ENCODE data around the gene B3GNT5. TPM values are rescaled to one million over a fixed set of nuclear protein-coding genes. Genes with fewer than 3 reads are reported as not detected.

The B3GNT5 gene
- total RNA-seq, 4 donors from 2014 or later = 6.0 to 46.3 (median 39.9) TPM

DNA sequence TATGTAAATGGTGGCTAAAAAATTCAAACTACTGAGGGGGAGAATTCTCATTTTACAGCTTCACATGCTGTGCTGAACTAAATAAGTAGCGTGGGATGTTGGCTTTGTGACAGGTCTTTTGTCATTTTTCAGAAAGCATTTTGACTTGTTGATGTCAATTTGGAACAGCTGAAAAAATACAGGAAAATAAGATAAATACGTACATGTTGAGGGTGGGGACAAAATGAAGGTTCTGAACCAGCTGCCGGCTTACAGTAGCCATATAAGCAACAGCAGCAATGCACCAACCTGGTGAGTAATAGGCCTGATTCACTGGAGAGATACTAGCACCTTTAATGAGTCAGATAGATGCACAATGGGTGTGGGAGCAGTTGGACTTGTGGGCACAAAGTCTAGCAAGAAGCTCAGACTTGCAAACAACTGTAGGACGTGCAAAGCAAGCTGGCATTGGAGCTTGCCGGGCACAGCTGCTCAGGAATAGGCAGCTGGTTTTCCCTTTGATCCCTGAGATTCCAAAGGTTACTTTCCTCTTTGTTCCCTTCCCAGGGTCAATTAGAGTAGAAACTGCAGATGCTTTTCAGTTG is 12.9 kb downstream of the B3GNT5 start:
- no peaks in the 10 kb centered on the region for H3K27me3 ChIP-seq
- peak; percentile 78 for DNase-seq
- H3K9me3 ChIP-seq = no peaks in the 10 kb centered on the region
- TF ChIP-seq POLR2AphosphoS5 (IDR thresholded peaks at IDR 0.05) = peak; percentile 23 to 86 (median 85)
- TF ChIP-seq POLR2A (IDR thresholded peaks at IDR 0.05) = no peak
- peak overlapping the region; percentile 74 to 78 (median 76) for H3K27ac ChIP-seq
- WGBS, 2 donors (ENCODE audit: low coverage in 1 of 2) = 35 to 60% methylated on average over 4 to 5 of the region's 5 CpGs
- H3K4me1 ChIP-seq = peaks cover 11 to 79% (median 60%) of the 10 kb centered on the region in 4 donors
- H3K36me3 ChIP-seq = no peaks in the 10 kb centered on the region
- in situ Hi-C loops (cut with MboI; ENCODE audit: low pct_ligation_motif_present in 1 of 4, low pct_unique_long_range_greater_than_20kb in 1 of 4, low sequenced_read_pairs in 3 of 4) (no loop called here), intact Hi-C loops (cut with DNase I; ENCODE audit: low total_unique reads) (no loop called here)
- H3K4me3 ChIP-seq = no peak overlapping the region

DNA sequence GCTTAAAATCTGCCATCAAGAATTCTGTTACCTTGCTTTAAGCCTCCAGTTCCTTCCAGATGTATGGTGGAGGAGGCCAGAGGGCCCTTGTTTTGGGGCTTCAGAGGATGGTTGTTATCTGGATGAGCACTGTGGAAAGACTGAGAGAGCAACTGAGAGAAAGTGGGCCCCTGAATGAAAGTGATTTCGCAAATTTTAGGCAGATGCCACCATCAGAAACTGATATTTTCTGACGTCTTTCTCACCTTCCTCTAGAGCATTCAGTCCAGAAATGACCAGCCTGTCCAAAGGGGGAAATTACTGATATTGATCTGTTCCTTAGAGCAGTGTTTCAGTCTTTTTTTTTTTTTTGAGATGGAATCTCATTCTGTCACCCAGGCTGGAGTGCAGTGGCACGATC is 13.4 kb downstream of the B3GNT5 start:
- no peak overlapping the region for H3K4me3 ChIP-seq
- DNase-seq = no peak
- TF ChIP-seq, protein P1, sequence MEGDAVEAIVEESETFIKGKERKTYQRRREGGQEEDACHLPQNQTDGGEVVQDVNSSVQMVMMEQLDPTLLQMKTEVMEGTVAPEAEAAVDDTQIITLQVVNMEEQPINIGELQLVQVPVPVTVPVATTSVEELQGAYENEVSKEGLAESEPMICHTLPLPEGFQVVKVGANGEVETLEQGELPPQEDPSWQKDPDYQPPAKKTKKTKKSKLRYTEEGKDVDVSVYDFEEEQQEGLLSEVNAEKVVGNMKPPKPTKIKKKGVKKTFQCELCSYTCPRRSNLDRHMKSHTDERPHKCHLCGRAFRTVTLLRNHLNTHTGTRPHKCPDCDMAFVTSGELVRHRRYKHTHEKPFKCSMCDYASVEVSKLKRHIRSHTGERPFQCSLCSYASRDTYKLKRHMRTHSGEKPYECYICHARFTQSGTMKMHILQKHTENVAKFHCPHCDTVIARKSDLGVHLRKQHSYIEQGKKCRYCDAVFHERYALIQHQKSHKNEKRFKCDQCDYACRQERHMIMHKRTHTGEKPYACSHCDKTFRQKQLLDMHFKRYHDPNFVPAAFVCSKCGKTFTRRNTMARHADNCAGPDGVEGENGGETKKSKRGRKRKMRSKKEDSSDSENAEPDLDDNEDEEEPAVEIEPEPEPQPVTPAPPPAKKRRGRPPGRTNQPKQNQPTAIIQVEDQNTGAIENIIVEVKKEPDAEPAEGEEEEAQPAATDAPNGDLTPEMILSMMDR (IDR thresholded peaks at IDR 0.05) = no peak
- TF ChIP-seq EP300 (IDR thresholded peaks at IDR 0.05; ENCODE audit: low read depth) (no peak), POLR2AphosphoS5 (IDR thresholded peaks at IDR 0.05) (no peak), POLR2A (IDR thresholded peaks at IDR 0.05) (no peak)
- no peaks in the 10 kb centered on the region for H3K9me3 ChIP-seq
- no peaks in the 10 kb centered on the region for H3K36me3 ChIP-seq
- H3K27me3 ChIP-seq = no peaks in the 10 kb centered on the region
- peaks cover 11 to 74% (median 56%) of the 10 kb centered on the region in 4 donors for H3K4me1 ChIP-seq
- in situ Hi-C loops (cut with MboI; ENCODE audit: low pct_ligation_motif_present in 1 of 4, low pct_unique_long_range_greater_than_20kb in 1 of 4, low sequenced_read_pairs in 3 of 4) (no loop called here), intact Hi-C loops (cut with DNase I; ENCODE audit: low total_unique reads) (no loop called here)
- H3K27ac ChIP-seq = peak overlapping the region; percentile 74 to 78 (median 76)
- WGBS, 2 donors (ENCODE audit: low coverage in 1 of 2) = 65 to 100% methylated on average over 1 to 3 of the region's 3 CpGs

- Histone ChIP-seq H3K27me3 (no peaks in the 10 kb centered on the region), H3K4me3 (no peak overlapping the region), H3K4me1 (peaks cover 11 to 72% (median 53%) of the 10 kb centered on the region in 4 donors), H3K27ac (peak overlapping the region; percentile 74 to 78 (median 76)), H3K36me3 (no peaks in the 10 kb centered on the region), H3K9me3 (no peaks in the 10 kb centered on the region)
- 78% methylated on average over 5 of the region's 5 CpGs; no CpG with 5 or more reads in 1 of the 2 donors for WGBS, 2 donors (ENCODE audit: low coverage in 1 of 2)
- in situ Hi-C loops (cut with MboI; ENCODE audit: low pct_ligation_motif_present in 1 of 4, low pct_unique_long_range_greater_than_20kb in 1 of 4, low sequenced_read_pairs in 3 of 4) = no loop called here
- DNase-seq = no peak
- peak in 2 of 3 donors; percentile 24 to 31 for TF ChIP-seq POLR2AphosphoS5 (IDR thresholded peaks at IDR 0.05)
- TF ChIP-seq, protein P1 (IDR thresholded peaks at IDR 0.05) = no peak
- TF ChIP-seq POLR2A (IDR thresholded peaks at IDR 0.05) = peak; percentile 8
- no peak for TF ChIP-seq EP300 (IDR thresholded peaks at IDR 0.05; ENCODE audit: low read depth)
- intact Hi-C loops (cut with DNase I; ENCODE audit: low total_unique reads) = no loop called here
Observed at GRCh38 chr3:183267140-183267539, 14.1 kb downstream of the B3GNT5 start.

DNA sequence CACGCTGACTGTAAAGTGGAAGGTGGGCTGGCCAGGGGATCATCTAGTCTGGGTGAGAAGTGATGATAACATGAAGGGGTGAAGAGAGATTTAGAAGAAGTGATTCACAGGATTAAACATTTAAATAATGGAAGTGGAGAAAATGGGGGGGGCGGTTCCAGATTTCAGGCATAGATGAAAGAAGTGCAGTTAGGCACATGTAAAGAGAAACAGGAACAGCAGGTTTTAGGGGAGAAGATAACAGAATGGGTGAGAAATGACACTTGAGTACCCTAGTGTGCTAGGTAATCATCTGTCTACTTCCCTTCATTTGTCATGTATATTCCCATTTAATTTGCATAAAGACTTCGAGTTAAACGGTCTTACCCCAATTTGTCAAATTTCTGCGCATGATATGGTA is 15.3 kb downstream of the B3GNT5 start:
- Histone ChIP-seq H3K4me1 (peaks cover 11 to 65% (median 42%) of the 10 kb centered on the region in 4 donors), H3K36me3 (no peaks in the 10 kb centered on the region), H3K9me3 (no peaks in the 10 kb centered on the region), H3K27ac (no peak overlapping the region), H3K4me3 (no peak overlapping the region), H3K27me3 (no peaks in the 10 kb centered on the region)
- intact Hi-C loops (cut with DNase I; ENCODE audit: low total_unique reads) (no loop called here), in situ Hi-C loops (cut with MboI; ENCODE audit: low pct_ligation_motif_present in 1 of 4, low pct_unique_long_range_greater_than_20kb in 1 of 4, low sequenced_read_pairs in 3 of 4) (no loop called here)
- 76 to 79% methylated on average over 5 of the region's 5 CpGs for WGBS, 2 donors (ENCODE audit: low coverage in 1 of 2)
- TF ChIP-seq EP300 (IDR thresholded peaks at IDR 0.05; ENCODE audit: low read depth) (no peak), POLR2A (IDR thresholded peaks at IDR 0.05) (no peak), POLR2AphosphoS5 (IDR thresholded peaks at IDR 0.05) (no peak)
- TF ChIP-seq, protein P1 (IDR thresholded peaks at IDR 0.05) = no peak
- no peak for DNase-seq

Measured in transverse colon (tissue), 4 donors.